MG63 (cell line): ENCODE measurements around the gene ZDHHC19. TPM values are rescaled to one million over a fixed set of nuclear protein-coding genes. Genes with fewer than 3 reads are reported as not detected.
"Not testable (repeated sequence)": the region's sequence is repeated elsewhere in the genome, so short reads cannot be mapped to it uniquely, and the experiment has no call there.

Source experiments
- DNase-seq: peaks from one replicate; pipeline ENCODE4 v3.0.0-alpha.2; 2020
- H3K27me3 ChIP-seq: fragments of 250-450 bp; sonication (Bioruptor Pico); 2 replicates; pipeline ENCODE4 v1.5.1; 2020; ENCODE audit warnings: mild to moderate bottlenecking, moderate library complexity
- H3K36me3 ChIP-seq: fragments of 250-450 bp; sonication (Bioruptor Pico); 2 replicates; pipeline ENCODE4 v1.5.1; 2020; ENCODE audit warnings: mild to moderate bottlenecking, moderate library complexity
- H3K4me3 ChIP-seq: fragments of 250-450 bp; sonication (Bioruptor Pico); 2 replicates; pipeline ENCODE4 v1.5.1; 2020; ENCODE audit warnings: mild to moderate bottlenecking, moderate library complexity
- H3K9me3 ChIP-seq: fragments of 250-450 bp; sonication (Bioruptor Pico); 2 replicates; pipeline ENCODE4 v1.5.1; 2020; ENCODE audit warnings: mild to moderate bottlenecking, moderate library complexity
- total RNA-seq: library from RNA; depleted of rRNA; stranded (reverse); fragments of >200 nt; shearing (Covaris generic); gene quantifications from 2 replicates; pipeline ENCODE4 v1.2.3, GENCODE V29; 2014; ENCODE audit warnings: low replicate concordance

Gene ZDHHC19
- total RNA-seq, 1 experiment from 2014 or later: not detected

- H3K36me3 ChIP-seq: no peaks in the 10 kb centered on the region
- no peaks in the 10 kb centered on the region for H3K27me3 ChIP-seq
- DNase-seq: no peak
- no peaks in the 10 kb centered on the region for H3K9me3 ChIP-seq
- H3K4me3 ChIP-seq: no peak overlapping the region
Measured at GRCh38 chr3:196175116-196175625, 36.0 kb downstream of the ZDHHC19 start.

DNA sequence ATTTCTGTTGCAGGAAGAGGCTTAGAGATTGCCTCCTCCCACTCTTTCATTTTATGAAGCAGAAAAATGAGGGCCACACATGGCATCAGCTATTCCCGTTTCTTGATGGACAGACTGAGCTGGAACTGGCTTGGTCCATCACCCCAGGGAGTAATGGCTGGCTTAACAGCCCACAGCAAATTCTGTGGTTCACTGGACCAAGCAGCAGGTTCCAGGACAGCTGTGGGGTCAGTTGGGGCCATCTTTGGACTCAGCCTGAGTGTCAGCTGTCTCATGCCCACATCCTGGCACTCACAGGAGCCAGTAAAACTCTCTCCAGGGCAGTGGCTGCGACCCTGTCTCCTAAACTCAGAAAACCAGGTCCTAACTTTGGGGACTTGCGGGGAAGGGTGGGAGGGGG, 36.5 kb downstream of the ZDHHC19 start:
- Histone ChIP-seq H3K4me3 (no peak overlapping the region), H3K36me3 (no peaks in the 10 kb centered on the region)
- DNase-seq: no peak

GRCh38 chr3:196170296-196170695, 40.9 kb downstream of the ZDHHC19 start:
- H3K9me3 ChIP-seq, DNase-seq, H3K27me3 ChIP-seq, H3K4me3 ChIP-seq, H3K36me3 ChIP-seq: not testable (repeated sequence)

More for the DNA sequence above, 36.5 kb downstream of the ZDHHC19 start:
- Histone ChIP-seq H3K27me3 (no peaks in the 10 kb centered on the region), H3K9me3 (no peaks in the 10 kb centered on the region)

GRCh38 chr3:196169836-196170240, 41.4 kb downstream of the ZDHHC19 start:
- Histone ChIP-seq H3K36me3 (no peaks in the 10 kb centered on the region), H3K27me3 (no peaks in the 10 kb centered on the region), H3K9me3 (no peaks in the 10 kb centered on the region), H3K4me3 (no peak overlapping the region)
- no peak for DNase-seq

DNA sequence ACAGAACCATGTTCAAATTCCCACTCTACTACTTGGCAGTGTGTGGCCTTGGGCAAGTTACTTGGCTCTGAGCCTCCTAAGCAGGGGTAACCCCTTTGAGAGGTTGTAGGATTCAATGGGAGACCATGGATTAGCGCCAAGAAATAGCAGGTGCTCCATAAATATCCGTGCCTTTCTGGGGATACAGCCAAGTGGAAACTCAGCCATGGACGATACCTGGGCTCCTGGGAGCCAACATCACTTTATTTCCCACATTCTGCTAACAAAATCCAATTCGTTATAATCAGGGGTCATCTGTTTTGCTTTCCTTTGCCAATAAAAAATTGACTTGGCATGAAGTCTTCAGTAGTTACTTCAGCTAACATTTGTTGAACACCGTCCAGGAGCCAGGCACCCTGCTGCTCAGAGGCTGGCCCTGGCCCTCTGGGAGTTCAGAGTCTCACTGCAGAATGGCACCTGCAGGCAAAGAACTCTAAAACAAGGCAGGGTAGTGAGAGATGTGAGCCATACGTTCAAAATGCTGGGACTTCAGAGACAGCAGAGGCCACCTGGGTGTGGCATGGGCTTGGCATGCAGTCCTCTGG, 42.3 kb downstream of the ZDHHC19 start:
- DNase-seq: peak; percentile 82
- Histone ChIP-seq H3K4me3 (no peak overlapping the region), H3K9me3 (no peaks in the 10 kb centered on the region), H3K27me3 (no peaks in the 10 kb centered on the region), H3K36me3 (no peaks in the 10 kb centered on the region)

DNA sequence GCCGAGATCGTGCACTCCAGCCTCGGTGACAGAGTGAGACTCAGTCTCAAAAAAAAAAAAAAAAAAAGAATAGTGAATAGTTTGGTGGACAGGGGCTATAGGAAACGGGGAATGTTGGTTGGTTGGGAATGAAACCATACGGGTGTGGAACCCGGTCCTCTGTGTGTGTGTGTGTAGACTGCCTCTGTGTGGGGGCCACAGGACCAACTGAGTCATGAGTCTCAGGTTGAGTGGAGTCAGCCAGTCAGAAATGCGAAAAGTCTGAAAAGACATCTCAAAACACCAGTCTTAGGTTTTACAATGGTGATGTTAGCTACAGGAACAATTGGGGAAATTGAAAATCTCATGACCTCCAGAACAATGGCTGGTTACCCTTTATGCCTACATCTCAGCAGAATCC, 44.5 kb downstream of the ZDHHC19 start:
- no peak for DNase-seq
- H3K4me3 ChIP-seq: no peak overlapping the region
- H3K27me3 ChIP-seq: no peaks in the 10 kb centered on the region
- H3K36me3 ChIP-seq: no peaks in the 10 kb centered on the region
- H3K9me3 ChIP-seq: no peaks in the 10 kb centered on the region

DNA sequence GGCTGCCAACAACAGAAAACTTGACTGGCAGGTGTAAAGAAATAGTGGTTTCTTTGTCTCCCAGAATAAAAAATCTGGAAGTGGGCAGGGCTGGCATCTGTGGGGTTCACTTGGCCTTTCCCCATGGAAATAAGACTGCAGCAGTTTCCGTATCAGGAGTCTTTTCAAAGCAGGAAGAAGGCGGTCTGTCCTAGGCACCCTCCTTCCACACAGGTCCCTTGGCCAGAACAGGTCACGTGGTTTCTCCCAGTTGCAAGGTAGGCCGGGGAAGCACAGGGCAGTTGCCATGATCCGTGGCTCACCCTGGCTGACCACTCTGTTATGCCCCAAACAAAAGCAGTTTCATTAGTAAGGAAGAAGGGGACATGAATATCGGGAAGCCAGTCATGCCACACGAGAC, 45.4 kb downstream of the ZDHHC19 start:
- Histone ChIP-seq H3K9me3 (no peaks in the 10 kb centered on the region), H3K4me3 (no peak overlapping the region)
- DNase-seq: no peak

DNA sequence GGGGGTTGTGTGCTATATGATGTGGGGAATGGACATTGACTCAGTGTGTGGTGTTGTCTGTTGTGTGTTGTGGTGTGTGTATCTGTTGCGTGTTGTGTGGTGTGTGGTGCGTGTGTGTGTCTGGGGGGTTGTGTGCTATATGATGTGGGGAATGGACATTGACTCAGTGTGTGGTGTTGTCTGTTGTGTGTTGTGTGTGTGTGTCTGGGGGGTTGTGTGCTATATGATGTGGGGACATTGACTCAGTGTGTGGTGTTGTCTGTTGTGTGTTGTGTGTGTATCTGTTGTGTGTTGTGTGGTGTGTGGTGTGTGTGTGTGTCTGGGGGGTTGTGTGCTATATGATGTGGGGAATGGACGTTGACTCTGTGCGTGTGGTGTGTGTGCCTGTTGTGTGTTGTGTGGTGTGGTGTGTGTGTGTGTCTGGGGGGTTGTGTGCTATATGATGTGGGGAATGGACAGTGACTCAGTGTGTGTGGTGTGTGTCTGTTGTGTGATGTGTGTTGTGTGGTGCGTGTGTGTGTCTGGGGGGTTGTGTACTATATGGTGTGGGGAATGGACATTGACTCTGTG, 46.1 kb downstream of the ZDHHC19 start:
- H3K27me3 ChIP-seq, DNase-seq, H3K4me3 ChIP-seq, H3K9me3 ChIP-seq, H3K36me3 ChIP-seq: not testable (repeated sequence)

More for the DNA sequence above, 45.4 kb downstream of the ZDHHC19 start:
- no peaks in the 10 kb centered on the region for H3K36me3 ChIP-seq
- no peaks in the 10 kb centered on the region for H3K27me3 ChIP-seq

DNA sequence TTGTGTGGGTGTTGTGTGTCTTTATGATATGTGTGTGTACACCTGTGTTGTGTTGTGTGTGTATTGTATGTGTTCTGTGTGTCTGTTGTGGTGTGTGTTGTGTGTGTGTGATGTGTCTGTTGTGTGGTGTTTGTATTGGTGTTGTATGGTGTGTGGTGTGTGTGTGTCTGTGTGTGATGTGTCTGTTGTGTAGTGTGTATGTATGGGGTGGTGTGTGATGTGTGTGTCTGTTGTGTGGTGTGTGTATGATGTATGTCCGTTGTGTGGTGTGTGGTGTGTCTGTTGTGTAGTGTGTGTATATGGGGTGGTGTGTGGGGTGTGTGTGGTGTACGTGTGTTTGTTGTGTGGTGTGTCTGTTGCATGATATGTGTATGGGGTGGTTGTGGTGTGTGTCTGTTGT, 46.6 kb downstream of the ZDHHC19 start:
- no peak for DNase-seq
- Histone ChIP-seq H3K27me3 (no peaks in the 10 kb centered on the region), H3K4me3 (no peak overlapping the region), H3K9me3 (no peaks in the 10 kb centered on the region), H3K36me3 (no peaks in the 10 kb centered on the region)

GRCh38 chr3:196163666-196164493, 47.3 kb downstream of the ZDHHC19 start:
- Histone ChIP-seq H3K36me3 (no peaks in the 10 kb centered on the region), H3K27me3 (no peaks in the 10 kb centered on the region), H3K4me3 (no peak overlapping the region), H3K9me3 (no peaks in the 10 kb centered on the region)
- no peak for DNase-seq

- H3K9me3 ChIP-seq: no peaks in the 10 kb centered on the region
- H3K36me3 ChIP-seq: no peaks in the 10 kb centered on the region
- H3K4me3 ChIP-seq: no peak overlapping the region
- H3K27me3 ChIP-seq: no peaks in the 10 kb centered on the region
- DNase-seq: no peak
Measured at GRCh38 chr3:196163212-196163611, 48.0 kb downstream of the ZDHHC19 start.

DNA sequence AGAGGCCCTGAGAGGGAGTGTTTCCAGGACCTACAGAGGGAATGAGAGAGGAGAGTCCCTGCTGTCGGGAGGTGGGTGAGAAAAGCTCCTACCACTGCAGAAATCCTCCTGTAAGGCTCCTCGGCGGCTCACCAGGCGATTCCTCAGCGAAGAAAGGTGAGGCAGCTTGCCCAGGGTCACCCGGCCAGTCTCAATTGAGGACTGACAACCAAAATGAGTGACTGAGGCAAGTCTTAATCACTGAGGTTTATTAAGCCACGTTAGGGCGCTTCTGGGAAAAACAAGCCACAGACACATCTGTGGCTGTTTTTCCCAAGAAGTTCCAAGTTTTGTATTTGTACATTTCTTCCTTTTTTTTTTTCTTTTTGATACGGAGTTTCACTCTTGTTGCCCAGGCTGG, 48.5 kb downstream of the ZDHHC19 start:
- no peak overlapping the region for H3K4me3 ChIP-seq
- no peaks in the 10 kb centered on the region for H3K9me3 ChIP-seq
- no peaks in the 10 kb centered on the region; the same call in 1 of the 2 replicates for H3K27me3 ChIP-seq
- DNase-seq: no peak
- H3K36me3 ChIP-seq: no peaks in the 10 kb centered on the region

DNA sequence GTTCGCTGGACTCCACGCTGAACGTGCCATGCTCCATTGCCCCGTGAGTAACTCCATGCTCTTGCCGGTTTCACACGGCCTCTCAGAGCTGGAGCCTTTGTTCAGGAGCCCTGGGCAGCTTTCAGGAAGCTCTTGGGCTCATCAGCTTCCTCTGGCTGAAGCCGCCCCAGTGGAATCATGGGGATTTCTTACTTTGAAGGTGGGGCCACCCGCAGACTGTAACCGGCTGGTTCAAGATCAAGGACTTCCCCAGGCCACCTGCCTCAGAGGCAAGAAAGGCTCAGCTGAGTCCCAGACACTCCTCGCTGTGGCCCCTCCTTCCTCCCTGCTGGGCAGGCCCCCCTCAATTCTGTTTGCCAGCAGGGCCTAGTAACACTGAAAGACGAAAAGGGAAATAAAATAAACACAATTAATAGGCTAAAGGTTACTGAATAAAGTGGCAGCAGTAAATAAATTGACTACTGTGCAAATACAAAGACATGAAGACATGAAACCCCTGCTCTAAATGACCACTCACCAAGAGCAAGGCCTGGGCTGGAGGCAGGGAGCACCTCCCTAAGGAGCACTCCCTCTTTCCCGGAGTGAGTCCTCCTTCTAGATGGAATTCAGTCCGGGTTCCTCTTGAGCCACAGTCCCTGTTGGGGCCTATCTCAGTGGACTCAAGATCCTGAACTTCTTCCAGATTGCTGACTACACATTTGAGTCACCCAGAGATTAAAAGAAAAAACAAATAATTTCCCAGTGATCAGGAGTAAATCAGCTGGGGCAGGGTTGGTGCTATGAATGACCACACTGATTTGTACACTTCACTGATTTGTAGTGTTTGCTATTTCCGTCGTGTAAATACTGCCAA, 51.0 kb downstream of the ZDHHC19 start:
- peak; percentile 82 for DNase-seq
- Histone ChIP-seq H3K4me3 (no peak overlapping the region), H3K27me3 (no peaks in the 10 kb centered on the region; the same call in 1 of the 2 replicates), H3K36me3 (no peaks in the 10 kb centered on the region), H3K9me3 (no peaks in the 10 kb centered on the region)

GRCh38 chr3:196159526-196159925, 51.7 kb downstream of the ZDHHC19 start:
- no peaks in the 10 kb centered on the region; the same call in 1 of the 2 replicates for H3K27me3 ChIP-seq

GRCh38 chr3:196156160-196156559, 55.0 kb downstream of the ZDHHC19 start:
- peaks cover 9% of the 10 kb centered on the region for H3K9me3 ChIP-seq
- H3K4me3 ChIP-seq: no peak overlapping the region
- no peaks in the 10 kb centered on the region for H3K36me3 ChIP-seq
- DNase-seq: no peak
- no peaks in the 10 kb centered on the region; the same call in 1 of the 2 replicates for H3K27me3 ChIP-seq

More at GRCh38 chr3:196159526-196159925, 51.7 kb downstream of the ZDHHC19 start:
- Histone ChIP-seq H3K4me3 (no peak overlapping the region), H3K9me3 (no peaks in the 10 kb centered on the region), H3K36me3 (no peaks in the 10 kb centered on the region)
- no peak for DNase-seq

DNA sequence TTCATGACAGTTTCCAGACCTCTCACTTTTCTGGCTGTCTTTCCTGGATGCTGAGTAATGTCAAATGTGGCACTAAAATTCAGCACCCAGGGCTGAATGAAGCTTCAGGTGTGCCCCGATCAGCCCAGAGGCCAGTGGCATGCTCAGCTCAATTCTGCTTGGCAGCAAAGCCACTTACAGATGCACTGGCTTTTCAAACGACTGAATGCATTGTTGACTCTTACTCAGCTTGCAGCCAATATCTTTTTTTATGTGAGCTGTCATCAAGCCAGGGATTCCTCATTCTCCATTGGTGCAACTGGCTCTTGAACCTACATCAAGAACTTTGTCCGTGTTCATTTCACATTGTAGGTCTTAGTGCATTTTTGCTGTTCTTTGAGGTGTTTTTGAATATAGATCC, 60.7 kb downstream of the ZDHHC19 start:
- DNase-seq: no peak
- peaks cover 24% of the 10 kb centered on the region for H3K9me3 ChIP-seq
- no peaks in the 10 kb centered on the region for H3K27me3 ChIP-seq
- no peak overlapping the region for H3K4me3 ChIP-seq
- H3K36me3 ChIP-seq: no peaks in the 10 kb centered on the region
